K562 (cell line): Measurements from ENCODE around the gene B3GNT9. TPM values are rescaled to one million over a fixed set of nuclear protein-coding genes. Genes with fewer than 3 reads are reported as not detected.

Source experiments
- ATAC-seq: fragments of 200-7000 bp; cut with Tn5 transposase; 3 replicates; pipeline ENCODE4 v1.9.1; 2020; ENCODE audit warnings: moderate library complexity
- BruUV-seq: library from RNA; stranded (reverse); fragments of 400-500 nt; replicated peaks from 2 replicates; lab custom pipeline; 2021; lab: Mats Ljungman, UMichigan
- CTCF ChIA-PET: fragments of 300-600 bp; formaldehyde crosslinking; extraction: SDS; loops from one replicate; lab custom pipeline; 2021; ENCODE audit warnings: low intra/inter-chr PET ratio; lab: Yijun Ruan, JAX
- POLR2A ChIA-PET: fragments of 300-600, 350-650 bp; sonication (Branson Sonifier 250); formaldehyde crosslinking; extraction: SDS; loops from one replicate; lab custom pipeline; 2021; ENCODE audit warnings: antibody characterized with exemption, inconsistent platforms; lab: Yijun Ruan, JAX
- DNase-seq, 4 experiments: peaks; one replicate each; pipeline versions ENCODE4 v3.0.0 to v3.0.0-alpha.2; 2011 to 2018; ENCODE audit warnings: low spot score in 3 of 4, mixed read lengths in 3 of 4; ENCODE audit errors: extremely low read depth in 1 of 4
- FAIRE-seq: peaks from 2 replicates; lab custom pipeline; 2011; peaks lifted over from hg19 to GRCh38; lab: Jason Lieb, UNC
- H2AFZ ChIP-seq: 2 replicates; pipeline ENCODE4 v1.6.0; 2011; ENCODE audit warnings: low read depth, low read length, control low read depth, inconsistent platforms
- H3K27ac ChIP-seq: fragments of 200-600 bp; 3 replicates; pipeline ENCODE4 v1.8.0; 2011; ENCODE audit warnings: low read depth, mild to moderate bottlenecking, control low read depth, inconsistent platforms, low read length, moderate library complexity, mixed read lengths; ENCODE audit errors: extremely low read depth
- H3K27me3 ChIP-seq, 2 experiments: fragments of 300-600 bp in 1 of 2; 2 replicates in 1 of 2; 3 replicates in 1 of 2; pipeline versions ENCODE4 v1.6.0 to v1.8.0; 2011; ENCODE audit warnings: inconsistent platforms in 2 of 2, low read length in 2 of 2, mild to moderate bottlenecking in 1 of 2, mixed read lengths in 1 of 2, moderate library complexity in 1 of 2; ENCODE audit not compliant: control insufficient read depth in 2 of 2, insufficient read depth in 2 of 2
- H3K36me3 ChIP-seq: fragments of 300-600 bp; 3 replicates; pipeline ENCODE4 v1.8.0; 2011; ENCODE audit warnings: mild to moderate bottlenecking, low read length, inconsistent platforms; ENCODE audit not compliant: control insufficient read depth, insufficient read depth
- H3K4me1 ChIP-seq, 2 experiments: fragments of 200-600 bp in 1 of 2; replicated peaks in 1 of 2; 2 replicates in 1 of 2; 3 replicates in 1 of 2; pipeline versions ENCODE4 v1.5.1 to v1.8.0; 2011; ENCODE audit warnings: inconsistent platforms in 2 of 2, low read length in 2 of 2, mild to moderate bottlenecking in 1 of 2, mixed read lengths in 1 of 2, moderate library complexity in 1 of 2; ENCODE audit not compliant: control insufficient read depth in 2 of 2, insufficient read depth in 2 of 2
- H3K4me2 ChIP-seq: 2 replicates; pipeline ENCODE4 v1.6.1; 2011; ENCODE audit warnings: low read length, control low read depth, inconsistent platforms, mixed read lengths; ENCODE audit not compliant: insufficient read depth
- H3K4me3 ChIP-seq: fragments of 200-600 bp; sonication (generic), shearing (Covaris generic); 2 replicates; pipeline ENCODE4 v1.5.1; 2016; ENCODE audit warnings: control low read depth, inconsistent platforms
- H3K79me2 ChIP-seq: fragments of 200-600 bp; 3 replicates; pipeline ENCODE4 v1.8.0; 2011; ENCODE audit warnings: low read length, inconsistent platforms; ENCODE audit not compliant: control insufficient read depth, insufficient read depth
- H3K9ac ChIP-seq, 2 experiments: 2 replicates each; pipeline versions ENCODE4 v1.6.0 to v1.6.1; 2011; ENCODE audit warnings: low read depth in 2 of 2, low read length in 2 of 2, control low read depth in 1 of 2, inconsistent platforms in 1 of 2, mild to moderate bottlenecking in 1 of 2, mixed read lengths in 1 of 2; ENCODE audit not compliant: insufficient read depth in 1 of 2
- H3K9me1 ChIP-seq: one replicate; pipeline ENCODE4 v1.6.0; 2011; ENCODE audit warnings: inconsistent platforms, mild to moderate bottlenecking, low read length, moderate library complexity; ENCODE audit not compliant: control insufficient read depth, insufficient read depth
- H3K9me3 ChIP-seq: replicated peaks from 2 replicates; pipeline ENCODE4 v1.5.1; 2011; ENCODE audit warnings: low read depth, low read length, inconsistent platforms; ENCODE audit not compliant: control insufficient read depth, insufficient read depth
- H4K20me1 ChIP-seq: replicated peaks from 2 replicates; pipeline ENCODE4 v1.6.1; 2011; ENCODE audit warnings: low read length, inconsistent platforms, mixed read lengths; ENCODE audit not compliant: control insufficient read depth, insufficient read depth
- GTF2A2 ChIP-seq: IDR thresholded peaks from 2 replicates; pipeline ENCODE4 v1.6.1; 2016; ENCODE audit warnings: mild to moderate bottlenecking, missing genetic modification characterization, missing compliant biosample characterization
- HOXB6 ChIP-seq: fragments of 250-450 bp; sonication (Bioruptor Pico); IDR thresholded peaks from 2 replicates; pipeline ENCODE4 v1.5.1; 2022; ENCODE audit warnings: mild to moderate bottlenecking, borderline replicate concordance
- IRF1 ChIP-seq: sonication (generic); formaldehyde crosslinking; IDR thresholded peaks from 2 replicates; pipeline ENCODE4 v1.8.0; 2022; ENCODE audit warnings: missing genetic modification reagents, mild to moderate bottlenecking, borderline replicate concordance
- POLR3A ChIP-seq: IDR thresholded peaks from 2 replicates; pipeline ENCODE4 v1.6.1; 2011; ENCODE audit warnings: borderline replicate concordance, mild to moderate bottlenecking, moderate library complexity; ENCODE audit not compliant: insufficient read length, insufficient read depth; ENCODE audit errors: extremely low read depth
- RAD21 ChIP-seq, 2 experiments: fragments of 250-450 bp in 1 of 2; fragments of 450-650 bp in 1 of 2; sonication (Bioruptor Pico) in 1 of 2; formaldehyde crosslinking in 1 of 2; IDR thresholded peaks in 1 of 2; conservative IDR thresholded peaks in 1 of 2; 2 replicates each; pipeline versions ENCODE4 v1.4.0 to v1.8.0; 2020 to 2022; ENCODE audit warnings: mild to moderate bottlenecking in 2 of 2, moderate library complexity in 1 of 2
- WGBS: fragments of 100-300 bp; shearing (Covaris generic); methylation state at CpG from one replicate; pipeline ENCODE4 v1.1.6; 2016; ENCODE audit warnings: low coverage, mixed read lengths; ENCODE audit not compliant: insufficient coverage; ENCODE audit errors: missing lambda C conversion rate; 5-methylcytosine and 5-hydroxymethylcytosine counted together
- in situ Hi-C: fragments of 300-500 bp; cut with MboI; formaldehyde crosslinking; loops from 4 replicates; pipeline ENCODE4 v1.15.0; 2018; ENCODE audit warnings: inconsistent platforms, mixed read lengths
- intact Hi-C: fragments of 100-400 bp; cut with micrococcal nuclease; formaldehyde crosslinking; loops from 2 replicates; pipeline ENCODE4 v1.14.2; 2022
- polyA plus RNA-seq, 8 experiments: library from polyadenylated mRNA; depleted of rRNA in 4 of 8; stranded (reverse) in 5 of 8; unstranded in 3 of 8; fragments of >200 nt; fragmentation: Nextera tagmentation in 2 of 8; fragmentation: Illumina TruSeq in 1 of 8; extraction: Ambion mirVana in 2 of 8; extraction: Trizol in 1 of 8; gene quantifications; 2 replicates each; pipeline versions ENCODE4 v1.2.1 to v1.2.3, GENCODE V29; 2011 to 2014; ENCODE audit warnings: inconsistent platforms in 1 of 8, missing spikeins in 1 of 8
- total RNA-seq, 7 experiments: library from RNA; depleted of rRNA in 6 of 7; stranded (reverse); fragments of >200 nt in 6 of 7; fragmentation: Illumina TruSeq in 2 of 7; extraction: Trizol in 2 of 7; gene quantifications; 2 replicates each; pipeline versions ENCODE4 v1.2.1 to v1.2.3, GENCODE V29; 2011 to 2021; ENCODE audit warnings: low replicate concordance in 1 of 7

B3GNT9 gene
- total and polyA plus RNA-seq, 9 of the 15 experiments (the other 6 are each of a cell fraction or from before 2014, with no cell fraction given) = 0.01 to 1.8 (median 1.1) TPM; not detected in 1

GRCh38 chr16:67144943-67145342 lies 5.9 kb downstream of the B3GNT9 start:
- CTCF ChIA-PET = interaction anchor here (0.6 kb wide), 1 partner anchor 333 kb away, joined by 5 read pairs; no protein-coding TSS in a partner anchor
- Histone ChIP-seq H3K36me3 (peaks cover 89% of the 10 kb centered on the region), H2AFZ (no peak overlapping the region), H3K9me1 (no peaks in the 10 kb centered on the region), H3K4me2 (no peak overlapping the region), H3K79me2 (no peaks in the 10 kb centered on the region), H4K20me1 (no peaks in the 10 kb centered on the region), H3K9ac (no peak overlapping the region), H3K9me3 (no peaks in the 10 kb centered on the region), H3K27me3 (no peaks in the 10 kb centered on the region), H3K4me3 (no peak overlapping the region), H3K4me1 (peaks cover 0 to 8% of the 10 kb centered on the region in 2 experiments; a peak in 1 of 5 replicates), H3K27ac (no peak overlapping the region)
- TF ChIP-seq GTF2A2 (tag) = no peak
- no peak for TF ChIP-seq RAD21 (CRISPR knock-in tag; conservative IDR thresholded peaks at IDR 0.05 in 1 of 2, IDR thresholded peaks at IDR 0.05 in 1 of 2)
- TF ChIP-seq IRF1 (CRISPR knock-in tag) = no peak
- no peak for TF ChIP-seq HOXB6
- no peak for TF ChIP-seq POLR3A
- DNase-seq (no peak), FAIRE-seq (no peak), ATAC-seq (no peak)
- intact Hi-C loops (no loop called here), in situ Hi-C loops (no loop called here)
- POLR2A ChIA-PET = interaction anchor here (0.6 to 1.2 kb wide), 2 partner anchors 8 to 12 kb away, joined by 3 read pairs; no protein-coding TSS in a partner anchor
- WGBS = 80% methylated on average over 2 of the region's 2 CpGs
- no TSS peak for BruUV-seq
